NOMO-1 treated with dmso at 0.1 percent for 144 hours (cell line): ENCODE results near the gene PC.

ENCODE experiments used
- DNase-seq: peaks from one replicate; lab custom pipeline; 2025; ENCODE audit not compliant: unreplicated experiment; lab: John Stamatoyannopoulos, UW

Gene PC

GRCh38 chr11:66956689-66957290, 1.4 kb downstream of the PC start:
- DNase-seq: peak; percentile 46

GRCh38 chr11:66953081-66953833, 4.9 kb downstream of the PC start:
- DNase-seq: no peak

GRCh38 chr11:66951927-66952337, 6.3 kb downstream of the PC start:
- no peak for DNase-seq

GRCh38 chr11:66951135-66951534, 7.0 kb downstream of the PC start:
- no peak for DNase-seq

- no peak for DNase-seq
Observed at GRCh38 chr11:66950112-66950535, 8.1 kb downstream of the PC start.

- DNase-seq: no peak
Observed at GRCh38 chr11:66938582-66939135, 19.5 kb downstream of the PC start.

GRCh38 chr11:66937193-66937733, 20.9 kb downstream of the PC start:
- DNase-seq: no peak

GRCh38 chr11:66936311-66936711, 21.9 kb downstream of the PC start:
- no peak for DNase-seq

GRCh38 chr11:66934950-66935779, 23.0 kb downstream of the PC start:
- no peak for DNase-seq

- DNase-seq: no peak
Observed at GRCh38 chr11:66933531-66933930, 24.7 kb downstream of the PC start.

- no peak for DNase-seq
Observed at GRCh38 chr11:66932543-66932942, 25.6 kb downstream of the PC start.

- DNase-seq: no peak
Observed at GRCh38 chr11:66929753-66930152, 28.4 kb downstream of the PC start.

GRCh38 chr11:66924272-66924671, 33.9 kb downstream of the PC start:
- DNase-seq: no peak

GRCh38 chr11:66922551-66922950, 35.6 kb downstream of the PC start:
- peak; percentile 10 for DNase-seq

- DNase-seq: peak; percentile 25
Observed at GRCh38 chr11:66920978-66921784, 37.0 kb downstream of the PC start.

GRCh38 chr11:66919923-66920322, 38.3 kb downstream of the PC start:
- no peak for DNase-seq

- no peak for DNase-seq
Observed at GRCh38 chr11:66918741-66919140, 39.4 kb downstream of the PC start.

GRCh38 chr11:66915866-66916265, 42.3 kb downstream of the PC start:
- DNase-seq: no peak

- no peak for DNase-seq
Observed at GRCh38 chr11:66915046-66915832, 42.9 kb downstream of the PC start.

GRCh38 chr11:66914505-66914904, 43.7 kb downstream of the PC start:
- no peak for DNase-seq
